Stimulated activated CD8-positive, alpha-beta memory T cell treated with anti-CD3 and anti-CD28 coated beads, Interleukin-15, amount 100 ng/mL, for 4 hours (primary cell): Measurements from ENCODE around the gene BPIFA2.
"Not testable (repeated sequence)": the region's sequence is repeated elsewhere in the genome, so short reads cannot be mapped to it uniquely, and the experiment has no call there.

Source experiments
- DNase-seq, 2 donors: peaks; one replicate each; pipeline ENCODE4 v3.0.0-alpha.2; 2020; ENCODE audit warnings: low read depth in 2 of 2

Gene BPIFA2, protein sequence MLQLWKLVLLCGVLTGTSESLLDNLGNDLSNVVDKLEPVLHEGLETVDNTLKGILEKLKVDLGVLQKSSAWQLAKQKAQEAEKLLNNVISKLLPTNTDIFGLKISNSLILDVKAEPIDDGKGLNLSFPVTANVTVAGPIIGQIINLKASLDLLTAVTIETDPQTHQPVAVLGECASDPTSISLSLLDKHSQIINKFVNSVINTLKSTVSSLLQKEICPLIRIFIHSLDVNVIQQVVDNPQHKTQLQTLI

DNA sequence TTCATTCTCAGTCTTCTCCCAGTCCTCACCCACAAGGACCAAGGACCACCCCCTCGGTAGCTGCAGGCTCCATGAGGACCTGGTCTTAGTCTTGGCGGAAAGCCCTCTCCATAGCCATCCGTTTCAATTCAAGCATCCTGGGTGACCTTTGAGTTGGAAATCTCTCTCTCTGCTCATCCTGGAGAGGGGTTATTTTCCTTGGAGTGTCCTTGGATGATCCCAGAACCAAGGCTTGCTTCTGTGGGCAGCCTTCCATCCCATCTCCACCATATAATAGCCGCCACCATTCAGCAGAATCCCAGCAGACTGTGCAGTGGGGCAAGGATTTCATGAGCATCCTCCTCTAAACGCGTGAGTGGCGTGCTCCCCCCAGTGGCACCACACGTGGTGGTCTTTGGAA lies at the start of gene BPIFA2:
Gene BPIFA2, plus strand, starts transcription at position 301 of the 400 bp plus-strand sequence. CDS start 987 bp downstream, outside the sequence.
- no peak for DNase-seq

DNA sequence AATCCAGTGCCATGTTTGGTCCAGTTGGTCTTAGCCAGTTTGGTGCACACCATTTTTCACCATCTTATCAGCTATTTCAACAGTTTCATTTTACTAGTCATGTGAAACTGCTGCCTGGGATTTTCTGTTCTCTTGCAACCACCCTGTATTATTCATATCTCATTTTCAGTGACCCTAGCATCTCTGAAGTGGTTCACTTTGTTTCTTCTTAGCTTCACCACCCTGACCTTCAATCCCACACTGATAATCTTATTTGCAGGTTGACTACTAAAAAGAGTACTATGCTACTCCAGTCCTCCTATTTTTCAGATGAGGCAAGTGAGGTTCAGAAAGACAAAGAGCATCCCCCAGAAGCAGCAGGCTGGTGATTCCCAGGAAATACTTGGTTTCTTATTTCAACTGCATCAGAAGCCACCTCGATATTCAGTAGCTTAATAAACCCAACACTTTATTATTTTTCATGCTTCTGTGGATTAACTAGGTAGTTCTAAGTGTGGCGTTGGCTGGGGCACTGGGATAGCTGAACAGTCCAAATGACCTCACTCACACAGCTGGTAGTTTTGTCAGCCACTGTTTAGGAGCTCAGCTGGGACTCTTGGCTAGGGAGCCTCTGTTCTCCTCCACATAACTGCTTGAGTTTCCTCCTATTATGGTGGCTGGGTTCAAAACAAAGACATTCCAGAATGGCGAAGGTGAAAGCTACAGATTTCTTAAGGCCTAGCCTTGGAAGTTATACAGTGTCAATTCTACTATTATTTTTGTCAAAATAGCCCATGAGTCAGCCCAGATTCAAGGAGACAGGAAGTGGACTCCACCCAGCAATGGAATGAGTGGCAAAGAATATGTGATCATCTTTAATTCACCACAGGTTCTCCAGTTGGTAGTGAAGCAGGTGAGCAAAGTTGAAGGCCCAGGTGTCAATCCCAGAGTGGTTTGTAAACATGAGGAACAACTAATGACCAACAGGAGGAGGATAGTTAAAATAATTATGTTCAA lies 47.9 kb upstream of the BPIFA2 start:
- no peak for DNase-seq

DNA sequence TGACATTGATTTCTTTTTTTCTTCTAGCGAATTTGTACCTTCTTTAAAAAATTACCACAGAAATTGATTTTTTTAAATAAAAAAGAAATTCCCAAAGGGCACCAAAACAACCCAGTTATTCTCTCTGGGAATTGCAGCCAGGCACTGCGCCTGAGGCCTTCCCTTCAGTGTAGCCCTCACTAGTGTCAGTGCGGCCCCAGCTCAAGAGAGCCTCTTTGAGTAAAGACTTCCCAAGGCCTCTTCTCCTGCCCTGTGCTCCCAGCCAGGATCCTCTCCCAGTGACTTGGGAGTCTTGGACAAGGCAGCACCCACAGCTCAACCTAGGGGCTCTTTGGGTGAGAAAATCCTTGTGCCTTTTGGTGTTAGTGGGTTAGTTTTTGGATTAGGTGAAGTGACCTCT lies 47.0 kb upstream of the BPIFA2 start:
- DNase-seq: no peak

DNA sequence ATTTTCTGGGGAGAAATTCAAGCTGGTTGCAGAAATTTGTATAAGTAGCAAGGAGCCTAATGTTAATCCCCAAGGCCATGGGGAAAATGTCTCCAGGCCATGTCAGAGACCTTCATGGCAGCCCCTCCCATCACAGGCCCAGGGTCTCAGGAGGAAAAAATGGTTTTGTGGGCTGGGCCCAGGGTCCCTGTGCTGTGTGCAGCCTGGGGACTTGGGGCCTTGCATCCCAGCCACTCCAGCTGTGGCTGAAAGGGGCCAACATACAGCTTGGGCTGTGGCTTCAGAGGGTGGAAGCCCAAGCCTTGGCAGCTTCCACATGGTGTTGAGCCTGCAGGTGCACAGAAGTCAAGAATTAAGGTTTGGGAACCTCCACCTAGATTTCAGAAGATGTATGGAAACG lies 45.7 kb upstream of the BPIFA2 start:
- not testable (repeated sequence) for DNase-seq

DNA sequence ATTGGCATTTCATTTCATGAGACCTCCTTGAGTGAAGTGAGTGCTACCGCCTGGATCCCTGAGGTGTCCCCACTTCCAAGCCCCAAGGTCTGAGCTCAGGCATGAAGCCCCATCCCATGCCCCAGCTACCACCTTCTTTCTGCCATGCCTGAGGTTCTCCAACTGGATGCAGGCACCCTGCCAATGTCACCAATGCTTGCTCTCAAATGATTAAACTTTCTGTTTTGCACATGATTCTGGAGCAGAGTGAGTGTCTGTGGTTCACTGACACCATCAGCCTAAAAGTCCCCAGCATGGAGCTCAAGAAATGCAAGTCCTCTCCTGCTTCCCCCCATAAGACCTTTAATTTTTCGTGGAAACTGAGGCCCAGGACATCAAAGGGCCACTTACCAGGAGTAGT lies 43.7 kb upstream of the BPIFA2 start:
- no peak for DNase-seq

DNA sequence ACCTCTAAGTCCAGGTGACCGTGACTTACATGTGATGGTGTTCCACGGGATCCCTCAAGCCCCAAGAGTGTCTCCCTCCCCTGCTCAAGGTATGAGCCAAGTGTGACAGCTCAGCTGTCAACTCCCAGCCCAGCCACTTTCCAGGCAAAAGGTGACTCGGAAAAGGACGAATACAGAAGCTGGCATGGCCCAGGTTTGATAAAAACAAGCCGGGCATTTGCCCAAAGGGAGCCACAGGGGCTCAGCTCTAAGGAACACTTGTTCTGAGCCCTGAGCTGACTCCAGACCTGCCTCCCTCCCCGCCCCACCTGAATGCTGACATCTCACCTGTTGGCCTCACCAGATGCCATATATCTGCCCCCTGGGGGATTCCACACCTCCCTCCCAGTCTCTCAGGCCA lies 43.0 kb upstream of the BPIFA2 start:
- DNase-seq: no peak

DNA sequence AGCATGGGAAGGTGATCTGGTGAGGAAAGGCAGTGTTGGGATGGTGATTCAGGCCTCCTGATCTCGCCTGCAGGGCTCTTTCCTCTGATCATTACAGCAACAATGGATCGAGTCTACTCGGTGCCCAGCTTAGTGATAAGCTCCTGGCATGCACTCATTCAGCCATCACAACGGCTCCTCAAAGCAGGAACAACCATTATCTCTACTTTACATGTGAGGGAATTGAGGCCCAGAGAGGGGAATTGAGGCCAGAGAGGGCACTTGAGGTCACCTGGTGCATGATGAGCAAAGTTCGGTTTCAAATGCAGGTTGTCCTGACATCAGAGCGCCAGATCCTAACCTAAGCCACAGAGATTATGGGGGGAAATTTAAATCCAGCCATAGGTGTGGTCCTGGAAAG lies 42.0 kb upstream of the BPIFA2 start:
- DNase-seq: no peak

DNA sequence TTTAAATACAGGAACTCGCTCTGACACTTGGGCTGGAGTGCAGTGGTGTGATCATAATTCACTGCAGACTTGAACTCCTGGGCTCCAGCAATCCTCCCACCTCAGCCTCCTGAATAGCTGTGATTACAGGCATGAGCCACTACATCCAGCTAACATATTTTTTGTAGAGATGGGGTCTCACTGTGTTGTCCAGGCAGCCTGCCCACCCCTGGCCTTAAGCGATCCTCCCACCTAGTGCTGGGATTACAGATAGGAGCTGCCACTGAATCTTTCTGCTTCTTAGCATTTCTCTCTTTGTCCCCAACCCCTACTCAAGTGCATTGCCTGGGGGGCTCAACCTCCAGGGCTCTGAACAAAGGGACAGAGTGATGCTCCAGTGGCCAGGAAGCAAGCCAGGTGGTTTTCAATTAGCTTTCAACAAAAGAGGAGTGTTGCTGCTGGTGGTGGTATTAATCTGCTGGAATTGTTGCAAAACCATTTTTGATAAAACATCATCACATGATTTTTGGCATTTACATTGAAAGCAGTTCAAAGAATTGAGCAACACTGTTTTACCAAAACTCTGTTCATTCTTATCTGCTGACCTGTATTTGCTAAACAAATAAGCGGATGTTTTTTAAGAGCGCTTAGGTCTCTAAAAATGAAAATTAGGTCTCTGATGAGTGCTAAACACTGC lies 40.4 kb upstream of the BPIFA2 start:
- DNase-seq: no peak

DNA sequence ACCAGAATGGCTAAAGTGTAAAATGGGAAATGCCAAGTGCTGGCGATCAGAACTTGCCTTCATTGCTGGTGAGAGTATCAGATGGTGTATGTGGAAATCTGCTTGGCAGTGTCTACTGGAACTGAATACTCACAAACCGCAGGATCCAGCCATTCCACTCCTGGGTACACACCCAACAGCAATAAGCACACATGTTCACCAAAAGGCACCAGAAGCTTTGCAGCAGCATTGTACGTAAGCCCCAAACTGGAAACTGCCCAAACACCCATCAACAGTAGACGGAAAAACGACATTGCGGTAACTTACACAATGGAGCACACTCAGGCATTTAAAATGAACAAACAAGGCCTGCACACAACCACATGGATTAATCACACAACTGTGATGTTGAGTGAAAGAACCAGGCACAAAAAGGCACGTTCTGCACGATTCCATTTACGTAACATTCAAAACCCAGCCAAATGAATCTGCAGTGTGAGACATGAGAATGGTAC lies 37.3 kb upstream of the BPIFA2 start:
- no peak for DNase-seq

DNA sequence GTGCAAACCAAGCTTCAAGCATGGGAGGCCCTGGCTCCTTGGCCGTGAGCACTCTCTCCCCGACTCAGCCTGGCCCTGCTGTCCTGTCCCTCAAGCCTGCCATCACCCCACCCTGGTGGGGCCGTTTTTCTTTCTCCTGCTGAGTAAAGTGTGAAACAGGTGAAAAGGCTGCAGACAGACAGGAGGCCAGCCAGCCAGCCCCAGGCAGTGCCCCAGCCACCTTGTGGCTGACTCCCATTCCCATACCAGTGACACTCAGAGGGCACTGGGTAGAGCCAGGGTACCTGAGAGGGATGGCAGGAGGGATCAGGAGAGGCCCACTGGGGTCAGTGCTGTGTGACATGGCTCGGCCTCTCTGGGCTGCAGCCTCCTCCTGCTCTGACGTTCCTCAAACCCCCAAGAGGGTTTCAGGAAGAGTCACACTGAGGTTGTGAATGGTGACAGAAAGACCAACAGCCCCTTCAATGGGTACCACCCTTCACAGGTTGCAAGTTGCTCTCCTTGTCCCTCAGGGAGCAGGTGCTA lies 35.9 kb upstream of the BPIFA2 start:
- no peak for DNase-seq

DNA sequence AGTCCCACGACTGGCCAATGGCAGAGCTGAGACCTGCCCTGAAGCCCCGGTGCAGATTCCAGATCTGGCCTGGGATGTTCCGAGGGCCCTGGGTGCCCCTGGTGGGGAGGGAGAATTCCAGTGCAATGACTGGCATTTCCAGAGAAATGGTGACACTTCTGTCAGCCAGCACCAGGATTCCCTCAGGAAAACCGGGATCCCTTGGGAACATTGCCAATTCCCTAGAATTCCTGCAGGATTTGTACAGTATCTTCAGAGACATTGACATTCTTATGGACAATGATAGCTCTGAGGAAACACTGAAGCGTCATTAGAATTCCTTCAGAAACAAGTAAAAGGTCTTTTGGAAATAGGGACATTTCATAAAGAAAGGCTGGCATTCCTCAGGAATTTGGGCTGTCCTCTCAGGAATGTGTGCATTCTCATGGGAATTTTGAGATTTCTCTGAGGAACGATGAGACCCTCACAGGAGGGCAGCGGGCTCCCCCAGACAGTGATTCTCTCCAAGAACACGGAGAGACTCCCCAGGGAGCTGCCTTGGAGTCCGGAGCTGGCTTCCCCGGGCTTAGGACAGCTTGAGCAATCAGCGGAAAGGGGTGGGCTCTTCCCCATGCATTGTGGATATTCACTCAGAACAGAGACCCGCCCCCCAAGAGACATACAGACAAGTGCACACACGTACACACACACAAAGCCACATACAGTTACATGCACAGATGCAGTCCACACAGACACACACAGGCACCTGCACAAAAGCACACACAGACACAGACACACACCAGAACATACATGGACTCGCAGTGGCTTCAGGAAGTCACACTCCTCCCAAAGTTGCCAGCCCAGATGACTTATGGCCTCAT lies 35.2 kb upstream of the BPIFA2 start:
- DNase-seq: no peak

DNA sequence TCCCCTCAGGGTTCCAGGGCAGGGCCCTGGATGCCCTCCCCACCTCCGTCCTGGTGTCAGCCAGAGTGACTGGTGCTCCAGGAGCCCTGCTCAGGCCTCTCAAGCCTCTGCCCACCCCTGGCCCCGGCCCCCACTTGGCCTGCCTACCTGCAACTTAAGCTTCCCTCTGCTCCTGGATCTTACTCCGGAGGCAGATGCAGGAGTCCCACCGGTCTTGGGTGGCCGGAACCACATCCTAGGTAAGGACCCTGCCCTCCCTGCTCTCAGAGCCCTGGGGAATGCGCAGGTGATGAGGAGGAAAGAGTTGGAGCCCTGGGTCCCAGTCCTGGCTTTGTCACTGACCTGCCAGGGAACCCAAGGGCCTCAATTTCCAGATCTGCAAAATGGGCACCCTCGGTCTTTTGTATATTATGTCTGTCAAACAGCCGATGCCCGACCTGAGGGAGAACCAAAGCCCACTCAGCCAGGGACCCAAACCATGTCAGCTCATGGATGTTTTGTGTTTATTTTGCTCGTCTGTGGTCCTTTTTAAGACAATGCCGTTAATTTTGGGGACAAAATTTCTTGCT lies 34.5 kb upstream of the BPIFA2 start:
- DNase-seq: no peak

DNA sequence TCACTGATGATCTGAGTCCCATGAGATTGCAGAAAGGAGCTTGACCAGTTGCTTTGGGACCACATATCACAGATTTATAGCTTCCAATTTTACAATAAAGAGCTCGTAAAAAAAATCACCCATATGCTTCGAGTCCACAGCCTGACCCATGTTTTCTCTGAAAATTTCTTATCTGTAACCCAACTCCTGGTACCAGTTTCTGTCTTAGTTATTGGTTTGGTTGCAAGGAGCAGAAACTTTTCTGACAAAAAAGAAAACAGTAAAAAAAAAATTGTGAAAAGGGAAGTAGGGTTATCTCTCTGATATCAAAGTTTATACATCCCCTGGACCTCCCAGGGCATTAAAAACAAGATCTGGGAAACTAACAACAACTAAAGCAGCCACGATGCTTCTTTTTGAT lies 30.8 kb upstream of the BPIFA2 start:
- no peak for DNase-seq

DNA sequence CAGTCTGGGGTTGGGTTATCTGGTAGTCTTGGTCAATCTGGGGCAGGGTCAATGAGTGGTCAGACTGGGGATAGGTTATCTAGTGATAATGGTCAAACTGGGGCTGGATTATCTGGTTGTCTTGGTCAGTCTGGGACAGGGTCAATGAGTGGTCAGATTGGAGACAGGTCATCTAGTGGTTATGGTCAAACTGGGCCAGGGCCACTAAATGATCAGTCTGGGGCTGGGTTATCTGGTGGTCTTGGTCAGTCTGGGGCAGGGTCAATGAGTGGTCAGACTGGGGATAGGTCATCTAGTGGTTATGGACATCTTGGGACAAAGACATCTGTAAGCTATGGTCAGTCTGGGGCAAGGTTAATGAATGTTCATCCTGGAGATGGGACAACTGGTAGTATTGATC lies 28.5 kb upstream of the BPIFA2 start:
- no peak for DNase-seq

DNA sequence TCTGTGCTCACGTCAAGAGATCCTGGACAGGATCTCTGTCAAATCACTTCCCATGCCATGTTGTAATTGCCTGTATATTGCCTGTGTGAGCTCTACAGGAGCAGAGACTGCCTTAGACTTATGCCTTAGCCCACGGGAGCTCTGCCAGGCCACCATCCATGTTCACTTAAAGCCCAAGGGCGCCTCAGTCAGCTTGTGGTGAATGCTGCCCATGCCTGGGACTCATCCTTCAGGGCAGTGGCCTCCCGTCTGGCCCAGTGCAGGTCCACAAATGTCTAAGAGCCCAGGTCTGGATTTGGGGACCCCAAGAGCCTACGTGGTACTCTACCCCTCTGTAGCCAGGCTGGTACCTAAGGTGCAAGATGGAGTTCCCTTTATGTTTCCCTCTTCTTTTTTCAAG lies 22.4 kb upstream of the BPIFA2 start:
- DNase-seq: no peak

DNA sequence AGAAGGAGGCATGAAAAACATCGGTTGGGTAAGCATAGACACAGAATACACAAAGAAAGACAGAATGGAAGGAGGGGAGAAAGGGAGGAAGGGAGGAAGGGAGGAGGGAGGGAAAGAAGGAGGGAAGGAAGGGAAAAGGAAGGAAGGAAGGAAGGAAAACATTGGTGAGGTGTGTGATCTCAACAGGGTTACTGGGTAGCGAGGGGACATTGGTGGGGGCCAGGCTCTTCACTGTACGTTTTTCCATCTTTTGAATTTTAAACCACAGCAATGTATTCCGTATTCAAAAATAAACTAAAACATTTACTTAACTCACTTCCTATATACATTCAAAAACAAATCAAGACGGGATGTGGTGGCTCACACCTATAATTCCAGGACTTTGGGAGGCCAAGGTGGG lies 20.7 kb upstream of the BPIFA2 start:
- DNase-seq: no peak

DNA sequence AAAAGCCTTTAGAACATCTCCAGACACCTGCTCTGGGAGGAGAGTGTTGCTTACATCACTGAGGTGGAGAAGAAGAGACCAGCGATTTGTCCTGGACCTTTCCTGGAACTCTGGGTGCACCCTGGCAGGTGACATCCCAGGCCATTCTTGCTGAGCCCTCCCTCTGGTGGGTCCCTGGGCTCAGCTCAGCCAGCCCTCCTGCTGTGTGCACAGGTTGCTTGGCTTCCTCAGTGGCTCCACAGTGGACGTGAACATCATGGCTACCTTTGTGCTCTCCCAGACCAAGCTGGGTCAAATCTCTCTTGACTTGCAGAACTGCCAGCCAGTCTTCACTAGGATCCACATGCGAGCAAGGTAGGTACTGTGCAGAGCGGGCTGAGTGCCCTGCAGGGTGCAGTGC lies 19.9 kb upstream of the BPIFA2 start:
- no peak for DNase-seq

DNA sequence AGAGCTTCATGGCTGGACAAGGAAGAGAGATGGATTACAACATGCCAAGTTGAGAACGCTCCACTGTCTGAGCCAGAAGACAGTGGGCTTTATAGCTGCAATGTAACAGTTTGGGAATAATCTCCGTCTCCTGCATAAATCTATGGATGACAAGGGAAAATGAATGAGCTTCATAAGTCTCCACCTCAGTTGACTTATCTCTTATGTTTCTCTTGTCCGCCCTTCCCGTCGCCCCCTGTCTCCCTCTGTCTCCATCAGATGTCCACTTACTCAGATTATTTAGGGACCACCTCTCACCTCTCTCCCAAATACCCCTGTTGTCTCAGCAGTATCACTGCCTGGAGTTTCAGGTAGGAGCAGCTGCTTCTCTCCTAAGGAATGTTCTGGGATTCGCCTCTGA lies 13.7 kb upstream of the BPIFA2 start:
- no peak for DNase-seq

DNA sequence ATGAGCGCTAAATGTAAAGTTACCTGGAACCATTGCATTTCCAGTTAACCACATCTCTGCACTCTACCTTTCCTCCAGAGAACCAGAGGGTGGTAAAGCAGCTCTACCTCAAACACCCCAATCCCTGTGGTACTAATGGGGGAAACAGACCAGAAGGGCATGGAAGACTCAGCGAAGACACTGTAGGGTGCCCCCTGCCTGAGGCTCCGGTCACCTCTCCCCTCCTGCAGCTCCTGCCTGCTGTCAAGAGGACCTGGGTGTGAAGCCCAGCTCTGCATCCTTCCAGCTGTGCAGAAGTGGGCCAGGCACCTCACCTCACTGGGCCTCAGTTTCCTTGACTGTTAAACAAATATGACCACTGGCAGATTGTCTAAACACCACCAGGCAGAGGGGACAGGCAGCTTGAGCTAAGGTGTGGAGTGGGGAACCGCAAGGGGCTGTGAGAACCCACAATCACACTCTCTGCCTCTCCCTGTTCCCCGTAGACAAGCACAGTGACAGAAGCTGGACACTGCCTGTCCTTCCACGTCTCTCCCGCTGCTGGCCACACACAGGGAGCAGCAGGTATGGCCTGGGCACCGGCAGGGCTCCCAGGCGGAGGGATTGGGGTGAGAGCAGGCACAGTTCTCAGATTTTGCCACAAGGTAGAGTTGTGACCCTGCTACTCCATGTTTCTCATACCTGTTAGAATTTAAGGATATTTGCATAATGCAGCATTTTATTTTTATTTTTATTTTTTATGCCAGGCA lies 9.1 kb upstream of the BPIFA2 start:
- no peak for DNase-seq

DNA sequence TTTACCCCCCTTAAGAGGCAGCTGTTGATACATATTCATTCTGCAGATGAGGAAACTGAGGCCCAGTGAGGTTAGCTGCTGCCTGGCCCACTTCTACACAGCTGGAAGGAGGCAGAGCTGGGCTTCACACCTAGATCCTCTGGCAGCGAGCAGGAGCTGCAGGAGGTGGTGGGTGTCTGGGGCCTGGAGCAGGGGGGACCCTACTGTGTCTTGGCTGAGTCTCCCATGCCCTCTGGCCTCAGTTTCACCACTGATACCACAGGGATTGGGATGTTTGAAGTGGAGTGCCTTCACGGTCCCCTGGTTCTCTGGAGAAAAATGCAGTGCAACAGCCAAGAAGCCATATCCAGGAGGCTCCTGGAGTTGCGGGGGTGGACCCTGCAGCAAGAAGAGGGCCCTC lies 8.2 kb upstream of the BPIFA2 start:
- DNase-seq: no peak
